Subcutaneous abdominal adipose tissue (tissue), 5 donors: ENCODE data around the gene CDK5RAP2.

Source experiments
- H3K27ac ChIP-seq: one replicate; pipeline ENCODE4 v1.7.0; 2013; ENCODE audit warnings: low read depth, mild to moderate bottlenecking, inconsistent platforms, low read length, moderate library complexity
- H3K27me3 ChIP-seq, 5 donors: one replicate each; pipeline ENCODE4 v1.7.0; 2013; ENCODE audit warnings: low read length in 5 of 5, inconsistent platforms in 1 of 5; ENCODE audit not compliant: control insufficient read depth in 5 of 5, insufficient read depth in 4 of 5
- H3K36me3 ChIP-seq, 5 donors: one replicate each; pipeline ENCODE4 v1.7.0; 2013; ENCODE audit warnings: low read length in 5 of 5; ENCODE audit not compliant: control insufficient read depth in 5 of 5, insufficient read depth in 5 of 5
- H3K4me1 ChIP-seq, 5 donors: one replicate each; pipeline ENCODE4 v1.7.0; 2013; ENCODE audit warnings: low read length in 5 of 5, mild to moderate bottlenecking in 3 of 5, moderate library complexity in 1 of 5; ENCODE audit not compliant: control insufficient read depth in 5 of 5, insufficient read depth in 5 of 5
- H3K4me3 ChIP-seq, 5 donors: one replicate each; pipeline ENCODE4 v1.7.0; 2013; ENCODE audit warnings: low read length in 5 of 5, low read depth in 1 of 5
- H3K9ac ChIP-seq, 5 donors: one replicate each; pipeline ENCODE4 v1.7.0; 2013; ENCODE audit warnings: low read length in 5 of 5, mild to moderate bottlenecking in 4 of 5, moderate library complexity in 3 of 5
- H3K9me3 ChIP-seq, 5 donors: one replicate each; pipeline ENCODE4 v1.7.0; 2013; ENCODE audit warnings: low read length in 5 of 5; ENCODE audit not compliant: control insufficient read depth in 5 of 5
- donor health status: healthy.
- donor health status: healthy.
- donor health status: healthy.
- donor health status: healthy.
- donor health status: healthy.

The CDK5RAP2 gene

GRCh38 chr9:120345379-120345778 lies 234.6 kb downstream of the CDK5RAP2 start:
- Histone ChIP-seq H3K4me3 (no peak overlapping the region), H3K36me3 (no peaks in the 10 kb centered on the region), H3K27me3 (no peaks in the 10 kb centered on the region), H3K27ac (no peak overlapping the region), H3K4me1 (peaks cover 0 to 10% (median 0%) of the 10 kb centered on the region in 5 donors), H3K9me3 (peaks cover 0 to 4% (median 2%) of the 10 kb centered on the region in 5 donors), H3K9ac (no peak overlapping the region)

GRCh38 chr9:120344230-120344629 lies 235.7 kb downstream of the CDK5RAP2 start:
- Histone ChIP-seq H3K4me3 (no peak overlapping the region), H3K4me1 (peaks cover 0 to 10% (median 0%) of the 10 kb centered on the region in 5 donors), H3K9me3 (peaks cover 0 to 4% (median 2%) of the 10 kb centered on the region in 5 donors), H3K9ac (no peak overlapping the region), H3K27ac (no peak overlapping the region), H3K27me3 (no peaks in the 10 kb centered on the region), H3K36me3 (no peaks in the 10 kb centered on the region)

GRCh38 chr9:120343416-120343815 lies 236.6 kb downstream of the CDK5RAP2 start:
- Histone ChIP-seq H3K27me3 (no peaks in the 10 kb centered on the region), H3K27ac (no peak overlapping the region), H3K36me3 (no peaks in the 10 kb centered on the region), H3K4me3 (no peak overlapping the region), H3K9me3 (peaks cover 0 to 4% (median 2%) of the 10 kb centered on the region in 5 donors), H3K4me1 (peaks cover 0 to 10% (median 0%) of the 10 kb centered on the region in 5 donors), H3K9ac (no peak overlapping the region)
